H1 (cell line): ENCODE data around the gene NOC4L. TPM values are rescaled to one million over a fixed set of nuclear protein-coding genes. Genes with fewer than 3 reads are reported as not detected.
A peak's percentile ranks its signal among the peaks of the same experiment; 100 is the strongest.

Source experiments
- CTCF ChIA-PET: fragments of 300-600 bp; sonication (Branson Sonifier 250); formaldehyde crosslinking; loops from one replicate; lab custom pipeline; 2021; ENCODE audit not compliant: partially characterized antibody; lab: Charles Lee
- POLR2A ChIA-PET: fragments of 300-600 bp; sonication (Branson Sonifier 250); formaldehyde crosslinking; loops from one replicate; lab custom pipeline; 2021; ENCODE audit warnings: inconsistent platforms; ENCODE audit not compliant: partially characterized antibody; lab: Charles Lee
- DNase-seq, 2 experiments: peaks; one replicate each; pipeline versions ENCODE4 v3.0.0 to v3.0.0-alpha.2; 2010 to 2022; ENCODE audit warnings: low spot score in 2 of 2, low read depth in 1 of 2, mixed read lengths in 1 of 2
- FAIRE-seq: peaks from 2 replicates; lab custom pipeline; 2011; peaks lifted over from hg19 to GRCh38; lab: Jason Lieb, UNC
- H2AFZ ChIP-seq: 2 replicates; pipeline ENCODE4 v1.8.1; 2012; ENCODE audit warnings: low read length, inconsistent platforms
- H2AK5ac ChIP-seq: 2 replicates; pipeline ENCODE4 v1.6.1; 2013; ENCODE audit warnings: low read depth, low read length
- H2BK120ac ChIP-seq: replicated peaks from 2 replicates; pipeline ENCODE3; 2013; ENCODE audit warnings: low read depth, low read length, inconsistent platforms
- H2BK12ac ChIP-seq: 2 replicates; pipeline ENCODE4 v1.6.1; 2013; ENCODE audit warnings: low read depth, low read length
- H2BK15ac ChIP-seq: 2 replicates; pipeline ENCODE4 v1.6.1; 2013; ENCODE audit warnings: low read length
- H2BK20ac ChIP-seq: 2 replicates; pipeline ENCODE4 v1.6.1; 2013; ENCODE audit warnings: low read length
- H2BK5ac ChIP-seq: 2 replicates; pipeline ENCODE4 v1.6.1; 2013; ENCODE audit warnings: low read depth, low read length
- H3K14ac ChIP-seq: 2 replicates; pipeline ENCODE4 v1.6.1; 2013; ENCODE audit warnings: inconsistent platforms; ENCODE audit not compliant: insufficient read length
- H3K18ac ChIP-seq: 2 replicates; pipeline ENCODE4 v1.6.1; 2013; ENCODE audit warnings: low read length; ENCODE audit errors: extremely low read depth
- H3K23ac ChIP-seq: 2 replicates; pipeline ENCODE4 v1.6.1; 2013; ENCODE audit warnings: inconsistent platforms; ENCODE audit not compliant: insufficient read length
- H3K23me2 ChIP-seq: 2 replicates; pipeline ENCODE4 v1.6.1; 2013; ENCODE audit warnings: low read depth, low read length
- H3K27ac ChIP-seq: 2 replicates; pipeline ENCODE4 v1.6.1; 2011; ENCODE audit warnings: low read depth, low read length, inconsistent platforms
- H3K27me3 ChIP-seq, 4 experiments: replicated peaks in 1 of 4; 1 replicate in 1 of 4; 2 replicates in 3 of 4; pipeline versions ENCODE4 v1.6.1 to v1.8.1; 2011 to 2013; ENCODE audit warnings: low read length in 3 of 4, mild to moderate bottlenecking in 3 of 4, inconsistent platforms in 2 of 4, mixed read lengths in 2 of 4, moderate library complexity in 1 of 4; ENCODE audit not compliant: control insufficient read depth in 3 of 4, insufficient read depth in 3 of 4; ENCODE audit errors: extremely low read depth in 1 of 4
- H3K36me3 ChIP-seq, 4 experiments: 2 replicates each; pipeline versions ENCODE4 v1.6.1 to v1.8.1; 2011 to 2013; ENCODE audit warnings: mild to moderate bottlenecking in 4 of 4, low read length in 3 of 4, moderate library complexity in 2 of 4, control low read depth in 1 of 4, inconsistent platforms in 1 of 4; ENCODE audit not compliant: insufficient read depth in 4 of 4, control insufficient read depth in 2 of 4
- H3K4ac ChIP-seq: replicated peaks from 2 replicates; pipeline ENCODE3; 2013; ENCODE audit warnings: low read length, low read depth, mixed read lengths, inconsistent platforms; ENCODE audit not compliant: insufficient read length
- H3K4me1 ChIP-seq, 4 experiments: replicated peaks in 1 of 4; 1 replicate in 1 of 4; 2 replicates in 3 of 4; pipeline versions ENCODE4 v1.6.1 to v1.8.1; 2011 to 2013; ENCODE audit warnings: low read length in 3 of 4, inconsistent platforms in 2 of 4, mixed read lengths in 1 of 4; ENCODE audit not compliant: insufficient read depth in 4 of 4, control insufficient read depth in 3 of 4
- H3K4me2 ChIP-seq, 2 experiments: 2 replicates each; pipeline versions ENCODE4 v1.6.1 to v1.8.1; 2011 to 2013; ENCODE audit warnings: low read depth in 2 of 2, low read length in 2 of 2, control low read depth in 1 of 2, inconsistent platforms in 1 of 2, mild to moderate bottlenecking in 1 of 2; ENCODE audit not compliant: insufficient read depth in 1 of 2
- H3K4me3 ChIP-seq, 4 experiments: fragments of 200-600, 300-600 bp in 1 of 4; sonication (generic), shearing (Covaris generic), sonication (Bioruptor Twin) in 1 of 4; 2 replicates each; pipeline versions ENCODE4 v1.5.1 to v1.8.1; 2011 to 2016; ENCODE audit warnings: low read length in 4 of 4, low read depth in 3 of 4, control low read depth in 2 of 4, inconsistent platforms in 2 of 4, mild to moderate bottlenecking in 2 of 4, mixed read lengths in 1 of 4, moderate library complexity in 1 of 4; ENCODE audit not compliant: insufficient read depth in 2 of 4; ENCODE audit errors: extremely low read depth in 1 of 4
- H3K56ac ChIP-seq: replicated peaks from 2 replicates; pipeline ENCODE3; 2013; ENCODE audit warnings: low read depth, mild to moderate bottlenecking, mixed read lengths, low read length, inconsistent platforms; ENCODE audit not compliant: insufficient read length
- H3K79me1 ChIP-seq: 2 replicates; pipeline ENCODE4 v1.6.1; 2013; ENCODE audit warnings: low read depth, low read length, control low read depth
- H3K79me2 ChIP-seq, 2 experiments: 2 replicates each; pipeline versions ENCODE4 v1.6.1 to v1.8.1; 2012 to 2013; ENCODE audit warnings: low read length in 2 of 2, mild to moderate bottlenecking in 2 of 2, inconsistent platforms in 1 of 2; ENCODE audit not compliant: insufficient read depth in 2 of 2, control insufficient read depth in 1 of 2
- H3K9ac ChIP-seq, 4 experiments: replicated peaks in 1 of 4; 1 replicate in 1 of 4; 2 replicates in 3 of 4; pipeline versions ENCODE4 v1.6.1 to v1.8.1; 2011 to 2013; ENCODE audit warnings: low read depth in 3 of 4, low read length in 3 of 4, control low read depth in 2 of 4, mild to moderate bottlenecking in 2 of 4, moderate library complexity in 2 of 4, inconsistent platforms in 1 of 4; ENCODE audit errors: extremely low read depth in 1 of 4
- H3K9me3 ChIP-seq, 2 experiments: 2 replicates each; pipeline versions ENCODE4 v1.6.1 to v1.8.1; 2012 to 2013; ENCODE audit warnings: mild to moderate bottlenecking in 2 of 2, moderate library complexity in 2 of 2, control low read depth in 1 of 2, inconsistent platforms in 1 of 2, low read depth in 1 of 2, low read length in 1 of 2, mixed read lengths in 1 of 2; ENCODE audit not compliant: insufficient read depth in 2 of 2
- H4K20me1 ChIP-seq, 2 experiments: replicated peaks in 1 of 2; 2 replicates each; pipeline versions ENCODE3 to v1.8.1; 2011 to 2013; ENCODE audit warnings: inconsistent platforms in 2 of 2, low read length in 2 of 2, mild to moderate bottlenecking in 1 of 2; ENCODE audit not compliant: insufficient read depth in 2 of 2, control insufficient read depth in 1 of 2
- H4K5ac ChIP-seq: 2 replicates; pipeline ENCODE4 v1.6.1; 2013; ENCODE audit warnings: low read length, low read depth, mixed read lengths, inconsistent platforms; ENCODE audit not compliant: insufficient read length
- H4K8ac ChIP-seq: 2 replicates; pipeline ENCODE4 v1.8.0; 2013; ENCODE audit warnings: mild to moderate bottlenecking, moderate library complexity, low read length, inconsistent platforms; ENCODE audit not compliant: insufficient read depth; ENCODE audit errors: extremely low read depth
- H4K91ac ChIP-seq: replicated peaks from 2 replicates; pipeline ENCODE3; 2013; ENCODE audit warnings: low read length, mixed read lengths, inconsistent platforms; ENCODE audit not compliant: insufficient read length
- HDAC2 ChIP-seq, 2 experiments: fragments of 300-600 bp in 1 of 2; sonication (generic) in 1 of 2; IDR thresholded peaks; 2 replicates each; pipeline ENCODE4 v1.6.1; 2011 to 2012; ENCODE audit warnings: low read depth in 2 of 2, low read length in 2 of 2, mild to moderate bottlenecking in 2 of 2, moderate library complexity in 2 of 2, borderline replicate concordance in 1 of 2, inconsistent platforms in 1 of 2
- SP2 ChIP-seq: IDR thresholded peaks from 2 replicates; pipeline ENCODE4 v1.6.1; 2012; ENCODE audit warnings: mild to moderate bottlenecking, low read length, inconsistent platforms
- SP4 ChIP-seq: IDR thresholded peaks from 2 replicates; pipeline ENCODE4 v1.6.1; 2012; ENCODE audit warnings: low read length, inconsistent platforms
- WGBS, 2 experiments: shearing (Covaris generic) in 1 of 2; methylation state at CpG; one replicate each; pipeline versions ENCODE4 v1.1.6 to v1.1.7; 2013 to 2015; ENCODE audit warnings: low lambda C conversion rate in 2 of 2, mixed read lengths in 2 of 2, inconsistent platforms in 1 of 2, low coverage in 1 of 2, missing lambda C conversion rate in 1 of 2; ENCODE audit not compliant: insufficient replicate concordance in 2 of 2, insufficient coverage in 1 of 2, insufficient read length in 1 of 2; ENCODE audit errors: extremely low coverage in 1 of 2, missing lambda C conversion rate in 1 of 2; 5-methylcytosine and 5-hydroxymethylcytosine counted together
- polyA plus RNA-seq, 7 experiments: library from polyadenylated mRNA; depleted of rRNA in 3 of 7; stranded (reverse) in 5 of 7; unstranded in 2 of 7; fragments of >200 nt in 5 of 7; fragments of 200-250 nt in 2 of 7; gene quantifications; 1 replicate in 5 of 7; 2 replicates in 1 of 7; 4 replicates in 1 of 7; pipeline versions ENCODE4 v1.2.1 to v1.2.3, GENCODE V29; 2011 to 2013; ENCODE audit warnings: missing spikeins in 2 of 7, mixed read lengths in 2 of 7
- total RNA-seq: library from RNA; stranded (reverse); fragmentation: NEBNext Ultra II Directional; extraction: Animal tissue kit (Norgen Biotek cat#: 25700); gene quantifications from 2 replicates; pipeline ENCODE4 v1.2.1, GENCODE V29; 2021

NOC4L gene
- total and polyA plus RNA-seq, 2 of the 8 experiments (the other 6 are each of a cell fraction or from before 2014, with no cell fraction given) = 26.8 to 40.3 TPM

DNA sequence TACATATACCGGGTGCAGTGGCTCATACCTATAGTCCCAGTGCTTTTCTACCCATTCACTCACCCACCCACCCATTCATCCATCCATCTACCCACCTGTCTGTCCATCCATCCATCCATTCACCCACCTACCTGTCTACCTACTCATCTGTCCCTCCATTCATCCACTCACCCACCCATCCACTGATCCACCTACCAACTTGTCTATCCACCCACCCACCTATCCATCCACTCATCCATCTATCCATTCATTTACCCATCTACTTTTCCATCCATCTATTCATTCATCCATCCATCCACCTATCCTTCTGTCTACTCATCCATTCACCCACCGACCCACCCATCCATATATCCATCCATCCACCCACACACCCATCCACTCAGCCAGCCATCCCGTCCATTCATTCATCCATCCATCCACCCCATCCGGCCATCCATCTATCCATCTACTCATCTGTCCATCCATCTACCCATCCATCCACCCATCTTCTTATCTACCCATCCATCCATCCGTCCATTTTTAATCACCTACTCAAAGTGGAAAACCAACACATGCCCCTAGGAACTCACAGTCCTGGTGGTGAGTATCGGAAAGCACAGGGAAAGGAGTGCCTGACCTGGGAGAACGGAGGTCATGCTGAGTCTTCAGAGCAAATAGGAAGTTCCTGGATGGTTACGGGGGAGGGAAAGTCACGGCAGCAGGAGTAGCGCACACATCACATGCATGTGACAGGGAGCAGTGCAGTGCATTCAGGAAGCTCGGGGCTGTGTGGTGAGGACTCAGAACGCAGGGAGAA, 20.1 kb upstream of the NOC4L start:
- no peak for DNase-seq
- peak overlapping the region; percentile 77 for H3K56ac ChIP-seq
- H3K14ac ChIP-seq = no peak overlapping the region
- peaks cover 2 to 35% (median 25%) of the 10 kb centered on the region in 4 experiments; a peak in 6 of 8 replicates for H3K36me3 ChIP-seq
- H3K4ac ChIP-seq = no peak overlapping the region
- H4K8ac ChIP-seq = no peak overlapping the region
- H2BK15ac ChIP-seq = no peak overlapping the region
- H3K4me2 ChIP-seq = no peak overlapping the region
- H3K4me3 ChIP-seq = no peak overlapping the region
- WGBS, 2 experiments = 83% methylated on average over 12 of the region's 12 CpGs; no CpG with 5 or more reads in 1 of the 2 experiments
- H3K27me3 ChIP-seq = no peaks in the 10 kb centered on the region
- no peak overlapping the region for H3K18ac ChIP-seq
- H2AFZ ChIP-seq = no peak overlapping the region
- H3K23ac ChIP-seq = no peak overlapping the region
- ChIA-PET POLR2A (interaction anchor here (1.7 kb wide), 1 partner anchor 9 kb away, joined by 8 read pairs; no protein-coding TSS in a partner anchor), CTCF (interaction anchor here (0.9 to 1.1 kb wide), 2 partner anchors 9 to 19 kb away, joined by 3 to 4 read pairs; no protein-coding TSS in a partner anchor)
- H2BK120ac ChIP-seq = no peak overlapping the region
- H3K9me3 ChIP-seq = peaks cover 10 to 16% of the 10 kb centered on the region in 2 experiments
- FAIRE-seq = no peak
- H4K20me1 ChIP-seq = peaks cover 0 to 4% of the 10 kb centered on the region in 2 experiments
- no peaks in the 10 kb centered on the region for H3K79me1 ChIP-seq
- H3K4me1 ChIP-seq = no peaks in the 10 kb centered on the region
- no peak overlapping the region for H3K9ac ChIP-seq
- H3K27ac ChIP-seq = no peak overlapping the region
- H2BK12ac ChIP-seq = no peak overlapping the region
- no peak overlapping the region for H4K5ac ChIP-seq
- H3K23me2 ChIP-seq = peaks cover 5% of the 10 kb centered on the region; the same call in 1 of the 2 replicates
- no peak overlapping the region for H2BK5ac ChIP-seq
- H4K91ac ChIP-seq = no peak overlapping the region
- no peaks in the 10 kb centered on the region for H3K79me2 ChIP-seq
- no peak overlapping the region for H2AK5ac ChIP-seq
- no peak overlapping the region for H2BK20ac ChIP-seq
- no peak for TF ChIP-seq SP2
- TF ChIP-seq HDAC2 (IDR thresholded peaks at IDR 0.05; ENCODE audit: borderline replicate concordance in 1 of 2, low read depth in 2 of 2, low read length in 2 of 2) = no peak
- no peak for TF ChIP-seq SP4
